ENCODE measurements around the gene MAPKAPK3.

The MAPKAPK3 gene

DNA sequence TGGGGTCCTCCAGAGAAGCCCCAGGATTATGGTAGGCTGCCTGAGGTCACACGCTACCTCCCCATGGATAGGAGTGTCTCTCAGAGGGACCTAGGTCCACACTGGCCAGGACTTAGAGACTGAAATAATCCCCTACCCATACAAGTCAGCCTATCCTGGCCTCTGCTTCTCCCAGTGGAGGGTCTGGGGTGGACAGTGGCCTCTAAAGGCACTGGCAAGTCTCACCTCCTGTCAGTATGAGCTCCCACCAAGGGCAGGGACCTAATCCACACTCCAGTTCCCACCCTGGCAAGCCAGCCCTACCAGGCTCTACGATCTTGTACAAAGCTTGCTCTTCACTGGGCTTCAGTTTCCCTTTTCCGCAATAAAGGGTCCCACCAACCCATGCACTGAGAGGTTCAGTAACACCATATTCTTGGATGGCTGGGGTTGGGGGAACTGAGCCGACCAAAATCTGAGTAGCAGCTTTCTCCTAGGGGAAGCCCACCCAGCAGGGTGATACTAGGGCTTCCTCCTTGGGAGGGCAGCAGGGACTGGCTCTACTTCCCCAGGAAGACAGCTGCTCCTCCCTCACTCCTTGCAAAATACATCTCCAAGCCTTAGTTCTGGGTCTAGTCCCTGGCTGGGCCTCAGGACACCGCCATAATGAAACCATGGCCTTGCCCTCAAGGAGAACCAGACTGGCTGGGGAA, 7.7 kb upstream of the MAPKAPK3 start:
- no peak for DNase-seq

- no peak for DNase-seq
Observed at GRCh38 chr3:50609763-50610085, 7.2 kb upstream of the MAPKAPK3 start.

GRCh38 chr3:50610181-50610971, 6.6 kb upstream of the MAPKAPK3 start:
- DNase-seq: no peak

GRCh38 chr3:50610992-50611463, 5.9 kb upstream of the MAPKAPK3 start:
- DNase-seq: no peak

- DNase-seq: peak; percentile 51
Observed at GRCh38 chr3:50611464-50612233, 5.3 kb upstream of the MAPKAPK3 start, which contains the start of gene CISH. TSS of gene CISH (minus strand) at chr3:50611774. CDS start at chr3:50611650, 124 bp downstream.

DNA sequence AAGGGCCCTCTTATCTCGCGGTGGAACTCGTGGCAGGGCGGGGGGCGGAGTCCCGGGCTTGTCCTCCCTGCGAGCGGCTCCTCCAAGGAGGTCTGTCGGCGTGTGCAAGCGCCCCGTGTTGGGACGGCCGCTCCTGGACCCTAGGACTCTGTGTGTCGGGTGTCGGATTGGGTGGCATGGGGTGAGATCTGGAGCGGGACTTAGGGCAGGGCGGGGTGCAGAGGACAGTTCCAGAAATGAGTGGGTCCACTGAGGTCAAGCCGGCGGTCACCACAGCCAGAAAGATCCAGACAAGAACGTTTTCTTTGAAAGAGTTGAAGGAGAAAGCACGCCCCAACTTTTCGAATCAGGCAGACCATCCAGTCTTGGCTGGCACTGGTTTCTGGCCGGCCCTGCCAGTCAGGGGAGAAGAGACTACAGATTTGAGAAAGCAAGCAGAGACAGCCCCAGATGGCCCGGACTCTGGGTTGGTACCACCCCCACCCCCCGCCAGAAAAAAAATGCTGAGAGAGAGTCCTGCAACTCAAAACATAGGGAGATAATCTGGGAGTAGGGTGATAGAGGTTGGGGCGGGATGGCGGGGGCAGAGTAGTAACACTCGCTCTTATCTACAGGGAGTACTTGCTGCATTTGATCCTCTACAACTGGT, 4.6 kb upstream of the MAPKAPK3 start:
- no peak for DNase-seq

- no peak for DNase-seq
Observed at GRCh38 chr3:50612970-50613846, 3.7 kb upstream of the MAPKAPK3 start.

DNA sequence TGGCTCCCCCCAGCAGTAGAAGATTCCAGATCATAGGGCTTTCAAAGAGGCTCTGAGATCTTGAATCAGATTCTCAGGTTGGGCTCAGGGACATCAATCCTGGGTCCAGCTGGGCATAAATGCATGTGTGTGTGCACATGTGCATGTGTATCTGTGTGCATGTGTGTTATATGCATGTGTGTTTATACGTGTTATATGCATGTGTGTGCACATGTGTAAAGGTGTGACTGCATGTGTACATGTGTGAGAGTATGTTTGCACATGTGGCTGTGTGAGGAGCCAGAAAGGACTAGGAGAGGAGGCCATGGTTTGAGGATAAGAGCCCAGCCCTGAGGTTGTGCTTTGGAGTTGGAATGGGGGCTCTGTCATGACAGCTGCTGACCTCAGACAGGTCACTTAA, 1.8 kb upstream of the MAPKAPK3 start:
- no peak for DNase-seq

DNA sequence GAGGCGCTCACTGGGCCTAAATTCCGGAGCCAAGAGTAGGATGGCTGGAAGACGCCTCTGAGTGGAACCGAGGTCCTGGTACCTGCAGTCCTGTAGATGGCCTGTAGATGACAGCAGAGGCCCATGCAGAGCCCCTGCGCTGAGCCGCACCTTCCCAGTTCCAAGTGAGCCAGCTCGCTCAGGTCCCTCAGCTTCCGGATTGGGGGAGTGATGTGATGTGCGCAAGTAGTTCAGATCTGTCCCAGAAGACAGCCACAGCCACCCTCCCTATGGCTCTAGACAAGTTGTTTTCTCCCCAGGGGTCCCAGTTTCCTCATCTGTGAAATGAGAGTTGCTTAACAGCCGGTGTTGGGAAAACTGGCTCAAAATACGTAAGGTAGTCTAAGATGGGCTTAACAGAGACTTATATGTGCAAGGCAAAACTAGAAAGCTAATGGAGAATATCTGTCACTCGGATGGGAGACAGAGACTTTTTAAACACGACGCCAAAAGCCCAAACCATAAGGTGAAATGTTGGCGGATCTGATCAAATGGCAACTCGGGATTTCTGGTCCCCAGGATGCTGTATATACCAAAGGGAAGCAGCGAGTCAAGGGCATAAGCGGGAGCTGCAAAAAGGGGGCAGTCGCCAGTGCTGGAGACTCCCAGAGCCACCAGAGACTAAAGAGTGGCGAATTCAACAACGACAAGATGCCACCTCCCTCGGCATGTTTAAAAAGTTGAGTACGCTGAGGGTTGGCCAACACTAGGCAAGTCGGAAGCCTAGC, 765 bp upstream of the MAPKAPK3 start:
- peak; percentile 71 for DNase-seq

GRCh38 chr3:50616770-50617095, 218 bp upstream of the MAPKAPK3 start:
- peak; percentile 84 for DNase-seq

DNA sequence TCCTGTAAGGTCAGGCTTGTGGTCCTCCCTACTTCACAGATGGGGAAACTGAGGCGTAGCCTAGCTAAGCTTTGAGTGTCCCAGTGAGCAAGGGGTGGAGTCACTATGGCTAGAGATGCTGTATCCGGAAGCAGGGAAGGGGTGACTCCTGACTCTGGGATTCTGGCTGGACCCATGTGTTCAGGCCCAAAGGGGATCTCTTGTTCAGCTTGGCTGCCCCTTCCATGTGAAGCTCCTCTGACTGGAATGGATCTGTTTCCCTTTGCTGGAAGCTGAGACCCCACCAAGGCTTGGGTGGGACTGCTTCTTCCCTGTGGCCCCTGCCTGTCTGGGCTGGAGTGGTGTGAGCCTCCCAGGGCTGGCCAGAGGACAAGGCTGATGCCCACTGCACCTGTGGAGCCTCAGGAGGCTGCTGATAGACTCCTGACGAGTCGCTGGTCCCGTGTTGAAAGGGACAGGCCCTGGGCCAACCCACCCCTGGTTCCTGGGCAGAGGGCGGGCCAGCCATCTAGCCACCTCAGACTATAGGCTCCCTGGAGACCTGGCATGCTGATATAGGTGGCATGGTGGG, 1.0 kb downstream of the MAPKAPK3 start:
- no peak for DNase-seq

- no peak for DNase-seq
Observed at GRCh38 chr3:50620420-50620819, 3.5 kb downstream of the MAPKAPK3 start.

GRCh38 chr3:50620820-50621219, 3.9 kb downstream of the MAPKAPK3 start:
- no peak for DNase-seq

- no peak for DNase-seq
Observed at GRCh38 chr3:50622881-50623280, 5.9 kb downstream of the MAPKAPK3 start.

DNA sequence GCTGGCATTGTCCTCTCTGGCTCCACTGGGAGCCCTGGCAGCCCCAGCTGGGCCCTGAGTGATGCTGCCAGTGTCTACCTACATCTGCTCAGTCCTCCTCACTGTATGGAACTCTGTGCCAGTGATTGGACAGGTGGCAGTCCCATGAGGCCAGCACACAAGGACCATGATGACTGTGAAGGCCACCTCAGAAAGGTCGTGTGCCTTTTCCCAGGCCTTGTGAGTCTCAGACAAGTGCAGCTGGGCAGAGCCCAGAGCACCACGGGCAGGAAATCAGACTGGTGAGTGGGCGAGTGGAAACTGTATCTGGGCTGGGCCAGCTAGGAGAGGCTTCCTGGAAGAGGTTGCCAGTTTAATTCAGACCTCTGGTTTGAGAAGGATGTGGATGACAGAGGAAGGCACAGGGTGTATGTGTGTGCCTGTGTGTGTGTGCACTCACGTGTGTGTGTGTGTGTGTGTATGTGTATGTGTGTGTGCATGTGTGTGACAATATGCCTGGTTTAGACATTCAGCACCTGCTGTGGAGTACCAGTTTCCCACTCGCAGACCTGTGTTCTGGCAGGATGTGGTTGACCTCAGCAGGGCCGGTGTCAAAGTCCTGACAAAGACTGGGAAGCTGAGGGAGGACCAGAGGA, 7.0 kb downstream of the MAPKAPK3 start:
- DNase-seq: no peak

GRCh38 chr3:50624634-50625033, 7.7 kb downstream of the MAPKAPK3 start:
- no peak for DNase-seq

DNA sequence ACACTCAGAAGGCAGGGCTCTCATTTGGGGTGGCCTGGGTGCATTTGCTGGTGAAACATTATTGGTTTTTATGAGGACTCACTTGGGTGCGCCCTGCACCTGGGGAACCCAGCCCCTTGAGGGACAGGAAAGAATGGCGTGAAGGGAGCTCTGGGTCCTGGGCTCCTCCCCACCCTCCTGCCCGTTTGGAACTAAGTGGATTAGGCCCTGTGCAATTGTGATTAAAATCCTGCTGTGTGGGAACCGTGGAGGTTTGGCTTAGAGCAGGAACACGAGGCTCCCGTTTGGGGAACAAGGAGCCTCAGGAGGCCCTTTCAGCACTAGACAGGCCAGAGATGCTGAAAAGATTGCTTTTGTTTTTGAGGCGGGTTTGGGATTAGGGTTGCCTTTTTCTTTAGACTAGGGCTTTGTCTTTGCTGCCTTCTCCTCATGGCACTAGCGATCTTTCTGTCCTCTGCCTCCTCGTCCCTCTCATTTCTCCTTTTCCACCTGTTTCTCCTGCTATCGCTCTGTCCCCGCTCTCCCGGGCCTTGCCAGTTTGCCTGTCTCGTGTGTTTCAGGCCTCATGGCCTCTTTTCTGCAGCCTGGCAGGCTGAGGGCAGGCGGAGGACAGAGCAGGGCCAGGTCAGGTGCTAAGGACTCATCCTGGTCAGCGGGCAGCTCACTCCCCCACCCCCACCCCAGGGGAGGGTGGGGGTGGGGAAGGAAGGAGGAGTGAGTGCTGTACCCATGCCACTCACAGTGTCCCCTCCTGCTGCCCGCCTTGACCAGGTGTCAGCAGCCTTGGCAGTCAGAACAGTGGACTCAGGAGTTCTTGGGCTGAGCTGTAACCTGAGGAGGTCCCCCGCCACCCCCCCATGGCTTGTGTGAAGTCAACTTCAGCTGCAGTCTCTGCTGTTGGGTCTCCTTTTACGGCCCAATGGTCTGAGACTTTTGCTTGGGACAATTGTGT, 8.6 kb downstream of the MAPKAPK3 start:
- DNase-seq: no peak

- no peak for DNase-seq
Observed at GRCh38 chr3:50626401-50626800, 9.4 kb downstream of the MAPKAPK3 start.

GRCh38 chr3:50627407-50628051, 10.6 kb downstream of the MAPKAPK3 start:
- no peak for DNase-seq

Data from NCI-H2227 treated with DMSO at 0.1 percent for 48 hours (cell line).